GM23338 (cell line): ENCODE data around the gene C1QL4. TPM values are rescaled to one million over a fixed set of nuclear protein-coding genes. Genes with fewer than 3 reads are reported as not detected.

ENCODE experiments used
- ATAC-seq: fragments of 200-7000 bp; cut with Tn5 transposase; 3 replicates; pipeline ENCODE4 v1.9.1; 2020
- DNase-seq: peaks from one replicate; pipeline ENCODE4 v3.0.0-alpha.2; 2015; ENCODE audit warnings: low spot score
- H2AFZ ChIP-seq: fragments of 200-600 bp; sonication (generic); 2 replicates; pipeline ENCODE4 v1.8.0; 2016; ENCODE audit warnings: antibody characterized with exemption, mild to moderate bottlenecking, moderate library complexity
- H3F3A ChIP-seq: fragments of 200-600 bp; sonication (generic); replicated peaks from 2 replicates; pipeline ENCODE4 v1.8.0; 2017; ENCODE audit warnings: antibody characterized with exemption, mixed run types, low read depth
- H3K27ac ChIP-seq: fragments of 200-600 bp; sonication (generic); 2 replicates; pipeline ENCODE4 v1.6.1; 2016; ENCODE audit warnings: low read depth
- H3K27me3 ChIP-seq: fragments of 200-600 bp; sonication (generic); 2 replicates; pipeline ENCODE4 v1.8.0; 2016; ENCODE audit warnings: mild to moderate bottlenecking, mixed run types, moderate library complexity; ENCODE audit not compliant: insufficient read depth
- H3K36me3 ChIP-seq: fragments of 200-600 bp; sonication (generic); 2 replicates; pipeline ENCODE4 v1.8.0; 2016; ENCODE audit warnings: mild to moderate bottlenecking; ENCODE audit not compliant: insufficient read depth
- H3K4me1 ChIP-seq: fragments of 200-600 bp; sonication (generic); 2 replicates; pipeline ENCODE4 v1.8.0; 2016; ENCODE audit warnings: mild to moderate bottlenecking, moderate library complexity; ENCODE audit not compliant: insufficient read depth
- H3K4me2 ChIP-seq: fragments of 200-600 bp; sonication (generic); 2 replicates; pipeline ENCODE4 v1.7.1; 2017; ENCODE audit warnings: mixed run types
- H3K4me3 ChIP-seq: fragments of 200-600 bp; sonication (generic); 2 replicates; pipeline ENCODE4 v1.6.1; 2016; ENCODE audit warnings: mixed run types
- H3K79me2 ChIP-seq: fragments of 200-600 bp; sonication (generic); replicated peaks from 2 replicates; pipeline ENCODE4 v1.8.0; 2017; ENCODE audit warnings: mild to moderate bottlenecking; ENCODE audit not compliant: insufficient read depth
- H3K9me2 ChIP-seq: fragments of 200-600 bp; sonication (generic); 2 replicates; pipeline ENCODE4 v1.8.0; 2017; ENCODE audit not compliant: insufficient read depth
- H4K20me1 ChIP-seq: fragments of 200-600 bp; sonication (generic); replicated peaks from 2 replicates; pipeline ENCODE4 v1.8.0; 2017; ENCODE audit warnings: mild to moderate bottlenecking; ENCODE audit not compliant: insufficient read depth
- H3K27ac Mint-ChIP-seq: 2 replicates; pipeline ENCODE4 v1.8.0; 2020; ENCODE audit warnings: inconsistent platforms, mild to moderate bottlenecking, moderate library complexity, mixed read lengths
- H3K27me3 Mint-ChIP-seq: 3 replicates; pipeline ENCODE4 v1.8.0; 2022; ENCODE audit warnings: low read depth, mild to moderate bottlenecking, moderate library complexity, mixed read lengths, inconsistent platforms; ENCODE audit not compliant: insufficient read depth, poor library complexity
- H3K36me3 Mint-ChIP-seq: 3 replicates; pipeline ENCODE4 v1.8.0; 2021; ENCODE audit warnings: low read depth, mild to moderate bottlenecking, inconsistent platforms, moderate library complexity, mixed read lengths
- H3K4me1 Mint-ChIP-seq: 3 replicates; pipeline ENCODE4 v1.8.0; 2020; ENCODE audit warnings: mild to moderate bottlenecking, inconsistent platforms, mixed read lengths
- H3K4me3 Mint-ChIP-seq: 3 replicates; pipeline ENCODE4 v1.8.0; 2021; ENCODE audit warnings: moderate library complexity, mild to moderate bottlenecking, inconsistent platforms, mixed read lengths
- H3K9me3 Mint-ChIP-seq: 3 replicates; pipeline ENCODE4 v1.8.0; 2020; ENCODE audit warnings: moderate library complexity, mild to moderate bottlenecking, inconsistent platforms, mixed read lengths
- CREB1 ChIP-seq: fragments of 250-450 bp; sonication (Bioruptor Pico); IDR thresholded peaks from 2 replicates; pipeline ENCODE4 v1.5.0; 2020; ENCODE audit warnings: low read depth, mild to moderate bottlenecking, moderate library complexity
- ETS1 ChIP-seq: IDR thresholded peaks from 2 replicates; pipeline ENCODE4 v1.6.1; 2016; ENCODE audit warnings: antibody characterized with exemption
- EZH2 ChIP-seq: fragments of 200-600 bp; sonication (generic); IDR thresholded peaks from one replicate; pipeline ENCODE4 v1.8.0; 2017; ENCODE audit warnings: antibody characterized with exemption, mild to moderate bottlenecking, low read depth; ENCODE audit not compliant: unreplicated experiment
- EZH2phosphoT487 ChIP-seq: fragments of 200-600 bp; sonication (generic); IDR thresholded peaks from one replicate; pipeline ENCODE4 v1.8.1; 2018; ENCODE audit warnings: antibody characterized with exemption; ENCODE audit not compliant: unreplicated experiment
- NANOG ChIP-seq: IDR thresholded peaks from 2 replicates; pipeline ENCODE4 v1.6.1; 2016; ENCODE audit warnings: antibody characterized with exemption, borderline replicate concordance
- POLR2AphosphoS5 ChIP-seq: IDR thresholded peaks from 2 replicates; pipeline ENCODE4 v1.6.1; 2016; ENCODE audit warnings: antibody characterized with exemption, low read depth
- REST ChIP-seq: IDR thresholded peaks from one replicate; pipeline ENCODE4 v1.6.1; 2018; ENCODE audit warnings: antibody characterized with exemption; ENCODE audit not compliant: unreplicated experiment
- ZNF462 ChIP-seq: fragments of 250-450 bp; sonication (Bioruptor Pico); IDR thresholded peaks from 2 replicates; pipeline ENCODE4 v1.5.0; 2020; ENCODE audit warnings: mild to moderate bottlenecking, moderate library complexity
- polyA plus RNA-seq: library from polyadenylated mRNA; unstranded; fragments of >200 nt; fragmentation: Nextera tagmentation; extraction: Ambion mirVana; gene quantifications from 2 replicates; pipeline ENCODE4 v1.2.1, GENCODE V29; 2016
- total RNA-seq: library from RNA; depleted of rRNA; stranded (reverse); fragments of >200 nt; shearing (Covaris generic); gene quantifications from 2 replicates; pipeline ENCODE4 v1.2.3, GENCODE V29; 2014

The C1QL4 gene
- total and polyA plus RNA-seq, 2 experiments from 2014 or later: not detected

- peaks cover 12% of the 10 kb centered on the region for H3K4me1 ChIP-seq
- H3K4me3 ChIP-seq: no peak overlapping the region
- peak overlapping the region; percentile 85; the same call in 1 of the 2 replicates for H3K4me2 ChIP-seq
- H3K27me3 ChIP-seq: peaks cover 19% of the 10 kb centered on the region
- peaks cover 28% of the 10 kb centered on the region for H3K79me2 ChIP-seq
- H3K9me2 ChIP-seq: no peaks in the 10 kb centered on the region
- H3K36me3 ChIP-seq: no peaks in the 10 kb centered on the region
- TF ChIP-seq NANOG (no peak), REST (no peak), EZH2phosphoT487 (no peak), POLR2AphosphoS5 (no peak), EZH2 (no peak), ETS1 (no peak), CREB1 (CRISPR knock-in tag) (no peak), ZNF462 (CRISPR knock-in tag) (no peak)
- peaks cover 1% of the 10 kb centered on the region for H4K20me1 ChIP-seq
- no peak overlapping the region for H3K27ac Mint-ChIP-seq
- peak overlapping the region; percentile 88; the same call in 1 of the 3 replicates for H3K4me3 Mint-ChIP-seq
- H3K36me3 Mint-ChIP-seq: peaks cover 1% of the 10 kb centered on the region; the same call in 1 of the 3 replicates
- no peak for ATAC-seq
- H3K4me1 Mint-ChIP-seq: peaks cover 22% of the 10 kb centered on the region
- H3K27me3 Mint-ChIP-seq: peaks cover 14% of the 10 kb centered on the region
- H3K27ac ChIP-seq: no peak overlapping the region
- H3F3A ChIP-seq: peaks cover 9% of the 10 kb centered on the region
- no peaks in the 10 kb centered on the region for H3K9me3 Mint-ChIP-seq
- H2AFZ ChIP-seq: no peak overlapping the region
- DNase-seq: no peak
Observed at GRCh38 chr12:49365542-49365941, 28.6 kb upstream of the C1QL4 start.
